Neuronal stem cell (in vitro differentiated cells): ENCODE results near the gene ZNRD2.

ENCODE experiments used
- DNase-seq: peaks from one replicate; pipeline ENCODE4 v3.0.0-alpha.2; 2013; ENCODE audit warnings: low spot score
- H2AFZ ChIP-seq: one replicate; pipeline ENCODE4 v1.6.1; 2013; ENCODE audit warnings: mild to moderate bottlenecking, low read length, inconsistent platforms
- H2AK5ac ChIP-seq: 2 replicates; pipeline ENCODE4 v1.6.1; 2013; ENCODE audit warnings: low read depth, mild to moderate bottlenecking, inconsistent platforms, low read length, moderate library complexity, mixed read lengths
- H2BK120ac ChIP-seq: 2 replicates; pipeline ENCODE4 v1.6.1; 2013; ENCODE audit warnings: low read depth, mild to moderate bottlenecking, inconsistent platforms, low read length, moderate library complexity, mixed read lengths
- H2BK12ac ChIP-seq: one replicate; pipeline ENCODE4 v1.6.1; 2013; ENCODE audit warnings: low read length, inconsistent platforms
- H2BK15ac ChIP-seq: 2 replicates; pipeline ENCODE4 v1.6.1; 2013; ENCODE audit warnings: mild to moderate bottlenecking, low read length, inconsistent platforms, mixed read lengths
- H2BK5ac ChIP-seq: one replicate; pipeline ENCODE4 v1.6.1; 2013; ENCODE audit warnings: inconsistent platforms, mild to moderate bottlenecking, low read length, moderate library complexity
- H3K14ac ChIP-seq: one replicate; pipeline ENCODE4 v1.6.1; 2013; ENCODE audit warnings: low read length, inconsistent platforms
- H3K18ac ChIP-seq: 2 replicates; pipeline ENCODE4 v1.6.1; 2013; ENCODE audit warnings: low read length, inconsistent platforms
- H3K23ac ChIP-seq: 2 replicates; pipeline ENCODE4 v1.6.1; 2013; ENCODE audit warnings: low read depth, mild to moderate bottlenecking, mixed read lengths, low read length, inconsistent platforms; ENCODE audit not compliant: poor library complexity
- H3K27ac ChIP-seq: replicated peaks from 3 replicates; pipeline ENCODE4 v1.5.1; 2013; ENCODE audit warnings: low read length, inconsistent platforms
- H3K27me3 ChIP-seq, 3 experiments: 2 replicates each; pipeline ENCODE4 v1.6.1; 2013; ENCODE audit warnings: low read length in 3 of 3, mild to moderate bottlenecking in 2 of 3, inconsistent platforms in 1 of 3, low read depth in 1 of 3, mixed read lengths in 1 of 3, moderate library complexity in 1 of 3; ENCODE audit not compliant: control insufficient read depth in 3 of 3, insufficient read depth in 3 of 3
- H3K36me3 ChIP-seq, 2 donors: replicated peaks in 1 of 2; 2 replicates each; pipeline ENCODE4 v1.6.1; 2013; ENCODE audit warnings: low read length in 2 of 2; ENCODE audit not compliant: control insufficient read depth in 2 of 2, insufficient read depth in 2 of 2
- H3K4ac ChIP-seq: 2 replicates; pipeline ENCODE4 v1.6.1; 2013; ENCODE audit warnings: inconsistent platforms, mild to moderate bottlenecking, low read length, moderate library complexity
- H3K4me1 ChIP-seq, 2 donors: 1 replicate in 1 of 2; 2 replicates in 1 of 2; pipeline ENCODE4 v1.6.1; 2013; ENCODE audit warnings: low read length in 2 of 2, low read depth in 1 of 2; ENCODE audit not compliant: control insufficient read depth in 2 of 2, insufficient read depth in 1 of 2
- H3K4me2 ChIP-seq: one replicate; pipeline ENCODE4 v1.6.1; 2013; ENCODE audit warnings: mild to moderate bottlenecking, low read length, inconsistent platforms; ENCODE audit not compliant: insufficient read depth, poor library complexity, severe bottlenecking
- H3K4me3 ChIP-seq, 2 donors: 2 replicates each; pipeline ENCODE4 v1.5.1; 2013; ENCODE audit warnings: low read length in 2 of 2, mild to moderate bottlenecking in 2 of 2, inconsistent platforms in 1 of 2, moderate library complexity in 1 of 2
- H3K79me1 ChIP-seq: one replicate; pipeline ENCODE4 v1.6.1; 2013; ENCODE audit warnings: low read depth, mild to moderate bottlenecking, inconsistent platforms, low read length, moderate library complexity
- H3K9ac ChIP-seq: one replicate; pipeline ENCODE4 v1.6.1; 2013; ENCODE audit warnings: mild to moderate bottlenecking, low read depth, low read length, inconsistent platforms; ENCODE audit not compliant: poor library complexity
- H3K9me3 ChIP-seq, 2 donors: replicated peaks in 1 of 2; 2 replicates each; pipeline versions ENCODE3 to v1.6.1; 2013; ENCODE audit warnings: low read length in 2 of 2, mild to moderate bottlenecking in 2 of 2, inconsistent platforms in 1 of 2, low read depth in 1 of 2, mixed read lengths in 1 of 2, moderate library complexity in 1 of 2; ENCODE audit not compliant: control insufficient read depth in 2 of 2, insufficient read depth in 1 of 2
- H4K8ac ChIP-seq: one replicate; pipeline ENCODE4 v1.6.1; 2013; ENCODE audit warnings: low read depth, mild to moderate bottlenecking, inconsistent platforms, low read length, moderate library complexity
- H4K91ac ChIP-seq: one replicate; pipeline ENCODE4 v1.6.1; 2013; ENCODE audit warnings: low read length, low read depth, mild to moderate bottlenecking, inconsistent platforms; ENCODE audit not compliant: poor library complexity
- WGBS, 2 donors: extraction: QIAGEN DNeasy Blood & Tissue Kit; methylation state at CpG; one replicate each; pipeline ENCODE4 v1.1.7; 2013; ENCODE audit warnings: missing lambda C conversion rate in 2 of 2, mixed read lengths in 1 of 2; ENCODE audit not compliant: insufficient read length in 2 of 2, insufficient replicate concordance in 1 of 2; ENCODE audit errors: extremely low coverage in 2 of 2; 5-methylcytosine and 5-hydroxymethylcytosine counted together

The ZNRD2 gene

DNA sequence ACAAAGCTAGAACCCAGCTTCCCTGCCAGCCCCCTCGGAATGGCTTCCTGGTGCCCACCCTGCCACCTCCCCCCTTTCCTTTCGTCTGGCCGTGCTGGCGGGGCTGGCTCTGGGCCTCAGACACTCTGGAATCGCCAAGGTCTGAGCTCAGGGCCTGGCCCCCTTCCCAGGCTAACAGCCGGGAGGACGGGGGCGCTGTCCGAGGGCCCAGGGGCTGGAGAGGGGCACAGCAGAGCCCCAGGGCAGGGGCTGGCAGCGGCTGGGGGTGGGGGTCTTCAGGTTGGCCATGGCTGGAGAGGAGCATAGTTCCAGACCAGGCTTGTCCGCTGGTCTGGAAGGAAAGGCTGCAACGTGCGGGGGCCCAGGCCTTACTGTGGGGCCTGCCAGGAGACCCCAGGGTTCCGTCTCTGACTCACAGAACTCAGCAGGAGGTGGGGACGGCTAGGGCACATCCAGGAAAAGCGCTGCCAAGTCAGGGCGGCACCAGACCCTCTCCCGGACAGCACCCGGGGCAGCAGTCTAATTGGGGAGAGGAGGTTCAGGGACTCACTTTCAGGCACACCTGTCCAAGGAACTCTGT is 11.3 kb upstream of the ZNRD2 start:
- peaks cover 0 to 9% (median 0%) of the 10 kb centered on the region in 3 experiments for H3K27me3 ChIP-seq

DNA sequence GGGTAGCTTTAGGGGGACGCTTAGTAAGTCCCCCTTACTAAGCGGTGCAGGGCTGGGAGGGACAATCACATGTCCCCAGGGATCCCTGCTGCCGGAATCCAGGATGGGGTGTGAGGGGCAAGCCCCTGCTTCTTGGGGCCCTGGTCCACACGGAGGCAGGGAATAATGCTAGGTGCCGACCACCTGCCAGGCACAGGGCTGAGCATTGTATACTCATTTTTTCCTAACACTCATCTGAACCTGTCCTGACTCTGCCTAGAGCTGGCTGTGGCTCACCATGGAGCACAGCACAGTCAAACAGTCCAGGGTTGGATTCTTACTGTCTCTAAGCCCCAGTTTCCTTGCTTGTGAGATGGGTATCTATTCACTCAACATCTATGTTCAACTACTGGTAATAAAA is 10.7 kb upstream of the ZNRD2 start:
- Histone ChIP-seq H2BK12ac (peak overlapping the region; percentile 64), H3K23ac (no peak overlapping the region), H4K91ac (no peak overlapping the region), H3K18ac (peak overlapping the region; percentile 25), H2BK5ac (no peak overlapping the region), H2BK120ac (no peak overlapping the region), H2AFZ (no peak overlapping the region), H3K9me3 (no peaks in the 10 kb centered on the region), H3K4me2 (no peak overlapping the region), H4K8ac (no peak overlapping the region), H3K27ac (no peak overlapping the region), H3K4me3 (peak overlapping the region in 1 of 2 donors; percentile 64), H3K4me1 (peaks cover 32 to 45% of the 10 kb centered on the region in 2 donors), H3K14ac (no peak overlapping the region), H3K27me3 (peaks cover 0 to 6% (median 0%) of the 10 kb centered on the region in 3 experiments), H3K4ac (no peak overlapping the region), H2BK15ac (peak overlapping the region; percentile 70), H3K9ac (no peak overlapping the region), H3K36me3 (no peaks in the 10 kb centered on the region), H3K79me1 (no peaks in the 10 kb centered on the region), H2AK5ac (peak overlapping the region; percentile 2)
- WGBS, 2 donors: no CpG with 5 or more reads among the region's 5 CpGs
- no peak for DNase-seq

More for the DNA sequence above, 11.3 kb upstream of the ZNRD2 start:
- H3K9ac ChIP-seq: peak overlapping the region; percentile 71
- no peaks in the 10 kb centered on the region for H3K9me3 ChIP-seq
- H2AK5ac ChIP-seq: peak overlapping the region; percentile 91
- peak overlapping the region; percentile 70 for H2BK15ac ChIP-seq
- no peak overlapping the region for H2BK12ac ChIP-seq
- peak overlapping the region; percentile 89 for H2BK5ac ChIP-seq
- no peak overlapping the region for H3K27ac ChIP-seq
- DNase-seq: no peak
- H3K14ac ChIP-seq: peak overlapping the region; percentile 33
- no peaks in the 10 kb centered on the region for H3K79me1 ChIP-seq
- H3K4me1 ChIP-seq: peaks cover 35 to 45% of the 10 kb centered on the region in 2 donors
- H3K4me2 ChIP-seq: peak overlapping the region; percentile 54
- peak overlapping the region; percentile 20 for H3K4ac ChIP-seq
- peak overlapping the region; percentile 6 for H3K23ac ChIP-seq
- no peak overlapping the region for H4K8ac ChIP-seq
- peak overlapping the region; percentile 64 to 66 for H3K4me3 ChIP-seq
- H4K91ac ChIP-seq: peak overlapping the region; percentile 20
- peak overlapping the region; percentile 93 for H3K18ac ChIP-seq
- peak overlapping the region; percentile 83 for H2AFZ ChIP-seq
- WGBS, 2 donors: no CpG with 5 or more reads among the region's 19 CpGs
- no peaks in the 10 kb centered on the region for H3K36me3 ChIP-seq
- peak overlapping the region; percentile 88 for H2BK120ac ChIP-seq

DNA sequence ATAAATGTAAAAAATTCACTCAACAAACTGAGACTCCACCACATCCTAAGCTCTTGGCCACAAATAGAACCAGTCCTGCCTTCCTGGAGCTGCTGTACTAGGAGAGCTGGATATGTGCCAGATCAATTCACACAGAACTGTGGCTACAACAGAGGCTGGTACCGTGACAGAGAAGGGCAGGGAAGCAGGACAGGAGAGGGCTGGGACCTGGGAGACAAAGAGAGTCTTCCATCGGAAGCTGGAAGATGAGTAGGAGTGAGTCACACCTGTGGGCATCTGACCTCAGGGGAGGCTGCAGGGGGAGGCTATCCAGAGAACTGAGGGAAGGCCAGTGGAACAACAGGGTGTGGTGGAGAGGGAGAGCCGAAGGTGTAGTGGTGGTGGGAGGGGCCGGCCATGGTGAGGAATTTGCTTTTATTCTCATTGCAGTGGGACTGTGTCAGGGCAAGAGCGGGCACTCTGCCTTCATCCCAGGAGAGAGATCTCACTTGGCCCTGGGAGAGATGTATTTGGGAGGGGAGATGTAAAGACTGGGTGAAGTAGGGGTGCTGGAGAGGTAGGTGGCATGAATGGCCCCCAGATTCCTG is 10.2 kb upstream of the ZNRD2 start:
- no peaks in the 10 kb centered on the region for H3K36me3 ChIP-seq
- no peak for DNase-seq

More for the DNA sequence above, 10.2 kb upstream of the ZNRD2 start:
- H3K14ac ChIP-seq: no peak overlapping the region
- peaks cover 32 to 44% of the 10 kb centered on the region in 2 donors for H3K4me1 ChIP-seq
- no peak overlapping the region for H2AFZ ChIP-seq
- peak overlapping the region; percentile 88 for H2BK15ac ChIP-seq
- peaks cover 0 to 1% (median 0%) of the 10 kb centered on the region in 3 experiments for H3K27me3 ChIP-seq
- WGBS, 2 donors: no CpG with 5 or more reads among the region's 5 CpGs
- no peak overlapping the region for H3K4me3 ChIP-seq
- no peaks in the 10 kb centered on the region for H3K9me3 ChIP-seq
- H2BK12ac ChIP-seq: peak overlapping the region; percentile 2
- no peaks in the 10 kb centered on the region for H3K79me1 ChIP-seq
- H2BK120ac ChIP-seq: no peak overlapping the region
- peak overlapping the region; percentile 76 for H2AK5ac ChIP-seq
- no peak overlapping the region for H3K9ac ChIP-seq
- H4K8ac ChIP-seq: no peak overlapping the region
- no peak overlapping the region for H4K91ac ChIP-seq
- H3K27ac ChIP-seq: peak overlapping the region; percentile 13
- no peak overlapping the region for H3K4ac ChIP-seq
- H3K23ac ChIP-seq: no peak overlapping the region
- peak overlapping the region; percentile 11 for H3K18ac ChIP-seq
- peak overlapping the region; percentile 14 for H2BK5ac ChIP-seq
- H3K4me2 ChIP-seq: no peak overlapping the region
